OCI-LY1 (cell line): ENCODE data around the gene NHLRC3.
"Not testable (repeated sequence)": the region's sequence is repeated elsewhere in the genome, so short reads cannot be mapped to it uniquely, and the experiment has no call there.

Experiments used
- CTCF ChIP-seq: fragments of 200-600 bp; sonication (generic), shearing (Covaris generic); IDR thresholded peaks from 2 replicates; pipeline ENCODE4 v1.5.1; 2017; ENCODE audit warnings: mild to moderate bottlenecking, antibody characterized with exemption, low read length, moderate library complexity, mixed read lengths
- EZH2 ChIP-seq: fragments of 200-600 bp; sonication (generic), shearing (Covaris generic); IDR thresholded peaks from 2 replicates; pipeline ENCODE4 v1.8.0; 2017; ENCODE audit warnings: borderline replicate concordance, mixed run types, mild to moderate bottlenecking, antibody characterized with exemption, low read length, moderate library complexity, mixed read lengths

GRCh38 chr13:39086251-39086945 lies 48.1 kb downstream of the NHLRC3 start:
- not testable (repeated sequence) for TF ChIP-seq CTCF, EZH2
